Caki2 (cell line): ENCODE results near the gene AGPAT1. TPM values are rescaled to one million over a fixed set of nuclear protein-coding genes. Genes with fewer than 3 reads are reported as not detected.
"Not testable (repeated sequence)": the region's sequence is repeated elsewhere in the genome, so short reads cannot be mapped to it uniquely, and the experiment has no call there.

Source experiments
- DNase-seq: peaks from one replicate; pipeline ENCODE4 v3.0.0-alpha.2; 2015; ENCODE audit warnings: low read depth
- in situ Hi-C: cut with HindIII; loops from 2 replicates; pipeline ENCODE4 v1.10.0; 2016; ENCODE audit warnings: low sequenced_read_pairs, low pct_unique_long_range_greater_than_20kb, mixed read lengths
- total RNA-seq: library from RNA; depleted of rRNA; stranded (reverse); fragments of >200 nt; shearing (Covaris generic); gene quantifications from 2 replicates; pipeline ENCODE4 v1.2.3, GENCODE V29; 2014; ENCODE audit warnings: low replicate concordance

AGPAT1 gene
- total RNA-seq, 1 experiment from 2014 or later, result 61.0 TPM

DNA sequence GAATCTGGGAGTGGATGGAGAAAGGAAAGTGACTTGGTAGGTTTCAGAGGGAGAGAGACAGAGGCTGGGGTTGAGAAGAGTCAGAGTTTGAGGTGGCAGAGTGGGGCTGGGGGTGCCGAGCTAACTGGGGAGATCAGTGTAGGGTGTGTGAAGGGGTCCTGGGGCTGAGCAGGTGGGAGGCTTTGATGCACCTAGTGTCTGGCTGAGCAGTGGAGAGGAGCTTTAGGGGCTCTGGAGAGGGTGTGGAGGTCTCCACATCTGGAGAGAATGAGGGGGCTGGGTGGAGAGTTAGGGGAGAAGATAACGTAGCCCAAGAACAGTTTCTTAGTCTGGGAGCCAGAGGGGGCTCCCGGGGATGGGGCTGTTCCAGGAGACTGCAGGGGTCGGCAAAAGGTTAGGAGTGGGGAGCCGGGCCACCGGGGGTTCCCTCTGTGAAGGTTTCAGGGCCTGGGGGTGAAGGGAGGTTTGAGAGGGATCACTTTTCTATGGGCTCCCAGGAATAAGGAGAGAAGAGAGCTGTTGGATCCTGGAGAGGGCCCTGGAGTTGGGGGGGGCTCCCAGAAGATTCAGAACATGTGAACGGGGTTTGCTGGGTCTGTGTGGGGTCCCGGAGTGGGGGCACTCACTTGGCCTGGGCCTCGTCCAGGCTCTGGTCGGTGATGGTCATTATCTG lies 13.3 kb upstream of the AGPAT1 start:
- no peak for DNase-seq
- in situ Hi-C loops, result no loop called here

DNA sequence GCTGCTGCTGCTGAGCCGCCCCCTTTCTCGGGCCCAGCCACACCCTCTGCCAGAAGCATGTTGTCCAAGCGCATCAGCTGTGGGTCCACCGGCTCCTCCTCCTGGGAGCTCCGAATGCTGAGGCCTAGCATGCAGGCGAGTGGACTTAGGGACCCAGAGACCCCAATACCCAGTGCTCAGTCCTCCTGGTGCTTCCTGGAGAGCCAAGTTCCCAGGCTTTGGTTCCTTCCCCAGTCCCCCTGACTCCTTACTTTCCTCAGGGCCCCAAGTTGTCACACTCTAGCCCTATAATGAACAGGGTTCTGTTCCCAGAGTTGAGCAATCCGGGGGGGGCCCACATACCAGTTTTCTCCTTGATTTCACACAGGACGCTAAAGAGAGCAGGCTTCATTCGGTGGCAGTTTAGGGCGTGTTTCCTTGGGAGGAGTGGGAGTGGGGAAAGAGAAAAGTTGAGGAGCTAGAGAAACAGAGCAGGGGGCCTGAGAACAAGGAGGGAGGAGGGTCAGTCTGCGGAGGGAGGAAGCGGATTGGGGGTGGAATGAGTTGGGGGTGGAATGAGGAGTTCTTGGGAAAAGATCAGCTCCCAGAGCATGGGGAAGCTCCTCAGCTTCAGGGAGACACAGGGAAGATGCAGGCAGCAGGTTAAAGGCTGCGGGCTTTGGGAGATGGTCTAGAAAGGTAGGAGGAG lies 12.6 kb upstream of the AGPAT1 start:
- DNase-seq, result no peak
- in situ Hi-C loops, result no loop called here

DNA sequence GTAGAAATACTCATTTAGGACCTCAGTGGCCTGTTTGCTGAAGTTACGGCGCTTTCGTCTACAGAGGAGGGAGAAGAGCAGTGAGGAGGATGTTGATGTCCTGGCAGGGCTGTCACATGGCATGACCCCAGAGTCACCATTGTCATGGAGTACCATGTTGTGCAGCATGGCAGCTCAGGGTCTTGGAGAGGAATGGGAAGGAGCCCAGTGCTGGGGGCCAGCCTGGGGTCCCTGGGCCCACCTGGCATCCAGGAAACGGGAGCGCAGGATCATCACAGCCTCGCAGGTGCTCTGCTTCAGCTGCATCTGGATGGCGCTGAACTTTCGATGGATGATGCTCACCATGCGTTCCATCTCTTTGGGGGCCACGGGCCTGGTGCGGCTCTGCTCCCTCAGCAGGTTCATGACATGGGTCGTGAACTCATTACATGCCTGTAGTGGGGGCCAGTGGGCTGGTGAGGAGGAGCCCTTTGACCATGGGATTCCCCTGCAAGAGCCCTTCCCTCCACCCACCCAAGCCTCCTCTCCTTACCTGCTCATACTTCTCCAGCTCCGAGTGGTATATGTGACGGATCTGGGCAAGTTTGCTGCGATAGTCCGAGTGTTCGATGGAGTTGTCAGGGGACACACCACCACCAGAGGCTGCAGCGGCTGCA lies 12.0 kb upstream of the AGPAT1 start:
- in situ Hi-C loops, DNase-seq: not testable (repeated sequence)

DNA sequence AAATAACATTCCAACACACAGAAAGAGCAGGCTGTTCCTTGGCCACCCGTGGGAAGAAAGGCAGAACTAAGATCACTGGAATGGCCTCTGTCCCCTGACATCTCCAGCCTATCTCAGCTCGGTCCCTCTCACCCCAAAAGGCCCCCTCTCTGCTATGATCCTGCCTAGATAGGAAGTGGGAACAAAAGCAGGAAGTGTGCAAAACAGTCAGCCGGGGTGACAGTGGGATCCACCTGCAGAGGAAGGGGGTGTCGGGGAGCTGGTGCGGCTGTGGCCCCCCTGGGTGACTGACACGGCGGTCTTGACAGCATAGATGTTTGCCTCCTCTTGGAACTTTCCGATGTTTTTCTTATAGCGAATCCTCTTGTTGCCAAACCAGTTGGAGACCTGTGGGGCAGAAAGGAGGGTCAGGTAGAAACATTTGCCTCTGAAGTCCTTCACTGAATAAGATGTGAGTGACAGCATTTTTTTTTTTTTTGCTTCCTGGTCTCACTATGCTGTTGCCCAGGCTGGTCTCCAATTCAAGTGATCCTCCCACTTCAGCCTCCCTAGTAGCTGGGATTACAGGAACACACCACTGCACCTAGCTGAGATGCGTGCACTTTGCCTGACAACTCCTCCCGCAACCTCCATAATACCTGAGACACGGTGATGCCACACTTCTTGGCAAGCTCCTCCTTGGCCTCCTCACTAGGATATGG lies 11.3 kb upstream of the AGPAT1 start:
- in situ Hi-C loops, result no loop called here
- no peak for DNase-seq

DNA sequence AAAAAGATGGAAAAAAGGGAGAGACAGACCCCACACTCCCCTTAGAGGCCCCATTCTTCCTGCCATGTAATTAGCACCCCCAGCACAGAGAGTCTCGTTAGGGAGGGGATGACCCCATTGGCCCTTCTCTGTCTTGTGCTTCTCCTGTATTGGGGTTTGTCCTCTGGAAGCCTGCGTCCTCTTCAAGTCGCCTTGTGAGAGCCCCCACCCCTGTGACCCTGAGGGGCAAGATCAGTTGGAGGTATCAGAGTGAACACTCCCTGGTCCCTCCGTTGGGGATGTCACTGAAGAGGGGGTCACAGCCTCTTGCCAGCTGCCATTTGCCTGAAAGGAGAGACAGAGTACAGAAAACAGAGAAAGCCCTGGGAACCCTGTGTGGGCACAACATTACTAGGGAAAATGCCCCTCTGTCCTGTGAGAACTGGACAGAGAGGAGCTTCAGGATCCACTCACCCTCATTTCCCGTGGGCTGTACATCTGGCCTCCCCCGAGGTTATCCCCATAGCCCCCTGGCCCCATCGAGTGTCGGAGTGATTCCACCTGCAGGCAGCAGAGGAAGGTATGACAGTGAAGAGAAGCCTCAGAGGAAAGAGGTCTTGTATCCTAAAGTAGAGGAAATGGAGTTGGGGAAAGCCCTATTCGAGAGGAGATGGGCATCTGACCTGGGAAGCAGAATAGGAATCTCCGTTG lies 10.4 kb upstream of the AGPAT1 start:
- in situ Hi-C loops, result not testable (repeated sequence)

DNA sequence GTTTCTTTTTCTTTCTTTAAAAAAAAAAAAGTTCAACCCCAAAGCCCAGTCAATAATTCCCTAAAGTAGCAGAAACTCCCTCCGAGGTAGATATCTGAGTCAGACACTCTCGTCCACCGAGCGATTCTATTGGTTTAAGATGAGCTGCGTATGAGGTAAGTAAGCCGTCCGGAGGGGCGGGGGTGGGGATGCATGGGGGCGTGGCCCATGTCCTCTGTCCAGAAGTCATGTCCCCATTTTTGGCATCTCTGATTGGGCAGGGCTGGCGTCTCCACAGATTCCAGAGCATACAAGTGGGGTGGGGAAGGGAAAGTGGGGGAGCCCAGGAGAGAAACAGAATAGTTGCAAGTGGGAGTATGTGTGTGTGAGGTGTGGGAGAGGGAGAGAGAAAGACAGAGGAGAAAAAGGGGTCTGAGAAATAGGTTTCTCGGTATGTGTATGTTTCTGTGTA lies 9.8 kb upstream of the AGPAT1 start:
- in situ Hi-C loops, result not testable (repeated sequence)
- peak; percentile 82 for DNase-seq

More for the DNA sequence above, 10.4 kb upstream of the AGPAT1 start:
- DNase-seq, result not testable (repeated sequence)

DNA sequence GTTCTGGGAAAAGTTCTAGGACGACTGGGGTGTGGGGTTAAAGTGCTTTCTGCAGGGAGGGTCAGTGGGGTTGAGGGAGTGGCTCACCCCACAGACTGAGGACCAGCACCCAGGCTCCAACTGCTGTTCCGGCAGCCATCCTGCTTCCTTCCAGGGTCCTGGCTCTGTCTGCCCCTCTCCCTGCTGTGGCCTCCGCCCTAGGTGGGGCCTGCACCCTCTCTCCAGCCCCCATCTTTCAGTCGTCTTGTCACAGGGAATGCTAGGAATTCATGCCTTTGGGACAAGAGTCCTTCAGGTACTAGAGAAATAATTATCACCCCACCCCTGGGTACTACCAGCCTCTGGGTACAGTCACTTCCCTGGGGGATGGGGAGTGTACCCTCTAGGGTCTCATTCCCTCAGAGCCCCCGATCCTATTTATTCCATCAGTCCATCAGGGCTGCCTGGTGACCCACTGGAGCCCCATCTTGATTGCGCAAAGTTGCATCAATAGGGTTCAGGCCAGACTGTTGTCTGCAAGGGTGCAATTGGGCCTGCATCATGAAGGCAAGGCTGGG lies 8.3 kb upstream of the AGPAT1 start, which contains the start of gene AGER:
Gene AGER, minus strand, starts transcription at position 170 of the 557 bp plus-strand sequence. Its CDS starts 31 bp downstream, at position 139.
- in situ Hi-C loops, result no loop called here
- no peak for DNase-seq

DNA sequence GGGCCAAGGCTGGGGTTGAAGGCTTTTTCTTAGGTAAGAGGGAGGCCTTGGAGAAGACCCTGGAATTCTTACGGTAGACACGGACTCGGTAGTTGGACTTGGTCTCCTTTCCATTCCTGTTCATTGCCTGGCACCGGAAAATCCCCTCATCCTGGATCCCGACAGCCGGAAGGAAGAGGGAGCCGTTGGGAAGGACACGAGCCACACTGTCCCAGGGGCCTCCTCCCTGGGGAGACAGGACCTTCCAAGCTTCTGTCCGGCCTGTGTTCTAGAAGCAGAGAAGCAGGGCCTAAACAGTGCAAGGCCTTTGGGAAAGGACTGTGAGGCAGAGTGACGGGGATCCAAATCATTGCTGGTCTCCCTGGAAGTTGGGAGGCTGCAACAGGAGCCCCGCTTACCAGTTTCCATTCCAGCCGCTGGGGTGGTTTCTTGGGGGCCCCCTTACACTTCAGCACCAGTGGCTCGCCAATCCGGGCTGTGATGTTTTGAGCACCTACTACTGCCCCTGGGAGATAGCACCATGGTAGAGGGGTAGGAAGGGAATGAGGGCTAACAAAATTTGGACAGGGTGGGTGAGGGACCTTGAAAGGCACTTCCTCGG lies 7.7 kb upstream of the AGPAT1 start:
- in situ Hi-C loops, result no loop called here
- DNase-seq, result no peak

DNA sequence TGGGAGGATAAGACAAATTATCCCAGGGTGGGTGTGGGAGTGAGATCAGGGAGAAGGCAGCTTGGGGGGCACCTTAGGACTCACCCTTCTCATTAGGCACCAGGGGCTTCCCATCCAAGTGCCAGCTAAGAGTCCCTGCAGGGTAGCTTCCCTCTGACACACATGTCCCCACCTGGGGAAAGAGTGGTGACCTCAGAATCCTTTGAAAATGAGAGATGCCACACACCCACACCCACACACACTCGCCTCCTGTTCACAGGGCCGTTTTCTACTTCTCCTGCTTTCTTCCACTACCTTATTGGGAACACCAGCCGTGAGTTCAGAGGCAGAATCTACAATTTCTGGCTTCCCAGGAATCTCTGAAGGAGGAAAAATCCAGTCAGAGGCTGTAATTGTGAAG lies 7.1 kb upstream of the AGPAT1 start:
- no peak for DNase-seq
- in situ Hi-C loops, result no loop called here

DNA sequence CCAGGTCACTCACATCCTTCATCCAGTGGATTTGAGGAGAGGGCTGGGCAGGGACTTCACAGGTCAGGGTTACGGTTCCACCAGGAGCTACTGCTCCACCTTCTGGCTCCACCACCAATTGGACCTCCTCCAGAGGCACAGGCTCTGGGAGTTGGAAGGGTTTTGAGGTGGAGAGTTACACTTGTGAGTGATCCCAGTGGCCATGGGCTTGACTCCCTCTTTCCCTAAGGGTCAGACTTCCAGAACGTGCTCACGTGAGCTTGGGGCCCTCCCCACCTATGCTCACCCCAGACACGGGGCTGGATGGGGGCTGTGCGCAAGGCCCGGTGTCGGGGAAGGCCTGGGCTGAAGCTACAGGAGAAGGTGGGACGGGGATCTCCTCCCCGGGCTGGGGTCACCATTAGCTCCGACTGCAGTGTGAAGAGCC lies 6.7 kb upstream of the AGPAT1 start:
- in situ Hi-C loops, result no loop called here
- DNase-seq, result no peak

DNA sequence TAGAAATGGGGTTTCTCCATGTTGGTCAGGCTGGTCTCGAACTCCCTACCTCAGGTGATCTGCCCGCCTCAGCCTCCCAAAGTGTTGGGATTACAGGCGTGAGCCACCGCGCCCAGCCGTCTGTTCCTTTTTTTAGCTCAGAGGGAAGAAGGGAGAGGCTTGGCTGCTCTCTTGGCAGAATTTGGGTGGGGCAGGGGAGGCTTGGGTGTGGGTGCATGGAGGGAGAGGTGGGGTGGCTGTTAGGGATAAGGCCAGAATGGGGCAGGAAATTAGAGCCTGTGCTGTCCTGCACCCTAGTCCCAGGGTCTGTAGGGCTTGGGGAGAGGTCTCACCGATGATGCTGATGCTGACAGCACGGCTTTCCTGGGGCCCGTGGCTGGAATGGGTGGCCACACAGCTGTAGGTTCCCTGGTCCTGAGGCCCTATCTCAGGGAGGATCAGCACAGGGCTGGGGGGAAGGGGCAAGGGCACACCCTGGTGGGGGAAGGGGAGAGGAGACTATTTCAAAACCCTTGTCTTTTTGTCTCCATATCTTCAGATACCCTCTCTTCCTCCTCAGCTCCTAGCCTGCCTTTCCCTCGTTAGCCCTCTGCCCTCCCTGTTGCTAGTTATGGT lies 6.1 kb upstream of the AGPAT1 start:
- no peak for DNase-seq
- in situ Hi-C loops, result no loop called here

DNA sequence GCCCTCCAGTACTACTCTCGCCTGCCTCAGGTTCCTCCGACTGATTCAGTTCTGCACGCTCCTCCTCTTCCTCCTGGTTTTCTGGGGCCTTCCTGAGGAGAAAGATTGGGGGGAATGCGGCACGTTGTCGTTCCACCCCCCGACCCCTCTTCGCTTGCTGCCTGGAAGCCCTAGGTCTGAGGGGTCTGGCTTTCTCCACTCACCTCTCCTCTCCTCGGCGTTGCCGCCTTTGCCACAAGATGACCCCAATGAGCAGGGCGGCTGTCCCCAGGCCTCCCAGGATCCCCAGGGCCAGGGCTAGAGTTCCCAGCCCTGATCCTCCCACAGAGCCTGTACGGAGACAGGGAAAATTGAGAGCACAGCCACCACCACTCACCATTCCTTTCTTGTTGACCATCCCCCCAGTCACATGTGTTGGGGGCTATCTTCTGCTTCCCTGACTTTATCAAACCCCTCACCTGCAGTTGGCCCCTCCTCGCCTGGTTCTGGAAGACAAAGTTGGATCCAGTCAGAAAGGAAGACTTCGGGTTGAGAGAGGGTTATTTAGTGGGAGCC lies 5.3 kb upstream of the AGPAT1 start:
- in situ Hi-C loops, result no loop called here
- DNase-seq, result no peak

DNA sequence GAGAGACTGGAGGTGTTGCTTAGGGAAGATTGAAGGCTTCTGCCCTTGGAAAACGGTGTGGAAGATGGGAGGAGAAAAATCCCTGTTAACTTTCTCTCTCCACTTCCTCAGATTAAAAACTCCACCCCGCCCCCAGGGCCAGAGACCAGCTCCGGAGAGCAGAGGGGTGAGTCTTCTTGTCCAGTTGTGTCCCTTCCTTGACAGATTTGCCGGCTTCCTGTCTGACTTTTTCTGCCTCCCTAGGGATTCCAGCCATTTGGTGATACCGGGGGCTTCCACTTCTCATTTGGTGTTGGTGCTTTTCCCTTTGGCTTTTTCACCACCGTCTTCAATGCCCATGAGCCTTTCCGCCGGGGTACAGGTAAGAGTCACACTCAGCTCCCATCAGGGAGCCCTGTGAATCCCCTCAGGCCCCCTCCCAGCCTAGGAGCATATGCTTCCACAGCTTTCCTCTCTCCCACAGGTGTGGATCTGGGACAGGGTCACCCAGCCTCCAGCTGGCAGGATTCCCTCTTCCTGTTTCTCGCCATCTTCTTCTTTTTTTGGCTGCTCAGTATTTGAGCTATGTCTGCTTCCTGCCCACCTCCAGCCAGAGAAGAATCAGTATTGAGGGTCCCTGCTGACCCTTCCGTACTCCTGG lies 4.0 kb upstream of the AGPAT1 start:
- in situ Hi-C loops, result no loop called here
- no peak for DNase-seq

DNA sequence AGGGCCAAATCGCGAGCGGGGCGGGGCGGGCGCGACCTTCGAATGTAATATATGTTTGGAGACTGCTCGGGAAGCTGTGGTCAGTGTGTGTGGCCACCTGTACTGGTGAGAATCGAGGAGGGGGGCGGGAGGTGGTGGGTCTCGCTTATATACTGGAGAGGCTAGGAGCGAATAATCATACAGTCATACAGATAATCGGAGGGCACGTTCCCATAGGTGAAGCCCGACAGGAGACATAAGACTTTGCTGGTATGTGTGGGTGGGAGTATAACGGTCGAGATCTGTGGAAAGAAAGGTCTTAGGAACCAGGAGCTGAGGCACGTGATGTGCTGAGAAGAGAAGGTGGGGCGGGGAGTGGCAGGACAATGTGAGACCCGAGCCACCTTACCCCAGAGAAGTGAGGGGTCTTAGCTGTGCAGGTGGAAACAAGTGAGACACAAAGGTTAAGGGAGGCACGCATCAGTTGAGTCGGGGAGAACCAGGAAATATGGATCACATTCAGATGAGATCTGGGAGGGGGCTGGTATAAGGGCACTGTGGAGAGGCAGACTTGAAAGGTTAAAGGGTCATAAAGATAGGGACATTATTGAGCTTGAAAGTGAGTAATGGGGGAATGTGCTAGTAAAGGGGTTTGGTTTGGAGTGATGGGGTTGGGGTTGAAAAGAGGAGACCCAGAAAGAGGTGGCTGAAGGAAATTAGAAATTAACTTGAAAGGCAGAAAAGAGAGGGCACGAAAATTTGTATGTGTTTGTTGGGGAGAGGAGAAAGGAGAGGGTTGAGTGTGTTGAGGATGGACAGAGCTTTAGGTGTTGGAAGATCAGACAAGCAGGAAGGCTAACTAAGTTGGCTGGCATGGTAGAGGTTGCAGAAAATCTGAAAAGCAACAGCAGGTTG lies 2.9 kb upstream of the AGPAT1 start:
- in situ Hi-C loops, result no loop called here
- no peak for DNase-seq

DNA sequence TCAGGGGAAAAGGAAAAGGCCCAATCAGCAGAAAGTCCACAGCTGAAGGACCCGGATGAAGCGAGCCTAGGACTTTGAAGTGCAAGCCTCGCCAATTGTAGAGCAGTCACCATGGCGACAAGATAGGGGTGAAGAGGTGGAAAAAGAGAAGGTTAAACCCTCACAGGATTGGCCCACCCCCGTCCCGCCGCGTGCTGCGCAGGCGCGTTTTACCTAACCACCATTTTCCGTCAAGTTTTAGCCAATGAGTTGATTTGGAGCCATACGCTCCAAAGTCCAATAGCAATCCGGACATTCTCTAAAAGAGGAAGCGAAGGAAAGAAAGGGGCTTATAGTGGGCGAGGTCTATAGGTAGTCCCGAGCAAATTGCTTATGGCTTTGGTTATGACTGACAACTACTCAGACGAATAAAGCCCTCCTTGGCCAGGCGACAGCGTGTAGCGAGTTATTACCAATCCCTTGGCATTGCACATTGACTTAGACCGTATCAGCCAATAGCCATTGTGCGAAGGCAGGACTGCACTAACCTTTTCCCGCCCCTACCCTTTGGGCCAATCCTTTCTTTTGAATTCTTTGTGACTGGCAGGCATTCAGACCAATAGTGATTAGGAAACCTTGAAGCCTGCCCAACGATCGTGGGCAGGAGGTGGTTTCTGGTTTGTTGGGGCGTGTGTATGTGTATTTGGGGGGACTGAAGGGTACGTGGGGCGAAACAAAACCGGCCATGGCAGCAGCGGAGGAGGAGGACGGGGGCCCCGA lies 2.1 kb upstream of the AGPAT1 start, which contains the start of gene RNF5:
Gene RNF5, plus strand, starts transcription at position 618 of the 759 bp plus-strand sequence. Its CDS starts 107 bp downstream, at position 725.
- in situ Hi-C loops, result no loop called here
- peak; percentile 100 for DNase-seq
